HG03095 (cell line): Measurements from ENCODE around the gene SMPD1.

ENCODE experiments used
- ATAC-seq: cut with Tn5 transposase; IDR thresholded peaks from one replicate; pipeline ENCODE4 v1.9.1; 2021; ENCODE audit warnings: moderate library complexity; ENCODE audit not compliant: unreplicated experiment

SMPD1 gene

GRCh38 chr11:6389905-6390717, at the start of gene SMPD1:
Gene SMPD1, plus strand, starts transcription at chr11:6390474. Its CDS starts 125 bp downstream, at chr11:6390599.
- ATAC-seq, result peak; percentile 95

GRCh38 chr11:6345366-6345765, 44.9 kb upstream of the SMPD1 start:
- ATAC-seq, result no peak

- ATAC-seq, result no peak
Observed at GRCh38 chr11:6350043-6350442, 40.2 kb upstream of the SMPD1 start.

- ATAC-seq, result no peak
Observed at GRCh38 chr11:6350486-6350885, 39.8 kb upstream of the SMPD1 start.

DNA sequence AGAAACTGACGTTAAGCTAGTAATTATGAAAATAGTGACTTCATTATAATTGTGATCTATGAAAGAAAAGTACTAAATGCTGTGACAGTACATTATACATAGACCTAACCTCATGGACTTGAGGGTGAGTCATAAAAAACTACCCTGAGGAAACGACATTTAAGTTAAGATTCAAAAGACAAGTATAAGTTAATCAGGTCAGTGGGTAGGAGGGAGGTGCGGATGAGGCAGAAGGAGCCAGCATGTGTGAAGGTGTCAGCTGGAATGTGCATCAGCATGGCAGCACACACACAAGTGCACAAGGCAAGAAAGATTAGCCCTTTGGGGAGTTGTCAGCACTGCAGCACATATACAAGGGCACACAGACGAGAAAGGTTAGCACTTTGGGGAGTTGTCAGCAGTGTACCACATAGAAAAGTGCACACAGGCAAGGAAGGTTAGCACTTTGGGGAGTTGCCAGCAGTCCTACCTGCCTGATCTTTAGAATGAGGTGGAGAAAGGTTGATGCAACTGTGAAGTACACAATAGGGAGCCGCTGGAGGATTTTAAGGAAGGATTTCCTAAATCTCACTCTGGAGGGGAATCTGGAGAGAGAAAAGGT, 38.4 kb upstream of the SMPD1 start:
- ATAC-seq, result no peak

DNA sequence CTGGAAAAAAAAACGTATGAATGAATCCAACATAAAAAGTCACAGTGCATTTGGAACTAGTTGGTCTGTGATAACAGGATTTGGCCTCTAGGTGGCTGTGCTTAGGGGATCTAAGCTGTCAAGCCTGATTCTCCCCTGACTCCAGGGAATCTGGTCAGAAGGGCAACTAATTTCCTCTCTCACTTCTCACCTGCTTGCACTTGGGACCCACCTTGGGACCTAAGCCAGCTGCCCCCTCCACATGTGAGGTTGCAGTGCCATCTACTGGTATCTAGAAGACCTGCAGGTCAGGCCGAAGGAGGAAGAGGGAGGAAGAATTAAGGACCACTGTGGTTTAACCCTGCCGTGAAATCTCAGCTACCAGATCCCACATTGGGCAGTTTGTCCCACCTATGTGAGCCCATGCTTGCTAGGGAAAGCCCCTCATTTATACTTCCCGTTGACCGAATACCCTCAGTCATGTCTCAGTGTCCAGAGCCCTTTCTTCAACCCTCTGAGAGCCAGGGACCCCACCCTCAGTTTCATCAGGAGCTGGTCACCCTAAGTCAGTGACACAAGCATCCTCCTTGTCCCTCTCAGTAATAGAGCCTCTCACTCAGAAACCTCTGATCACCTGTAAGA, 36.8 kb upstream of the SMPD1 start:
- ATAC-seq, result peak; percentile 74

DNA sequence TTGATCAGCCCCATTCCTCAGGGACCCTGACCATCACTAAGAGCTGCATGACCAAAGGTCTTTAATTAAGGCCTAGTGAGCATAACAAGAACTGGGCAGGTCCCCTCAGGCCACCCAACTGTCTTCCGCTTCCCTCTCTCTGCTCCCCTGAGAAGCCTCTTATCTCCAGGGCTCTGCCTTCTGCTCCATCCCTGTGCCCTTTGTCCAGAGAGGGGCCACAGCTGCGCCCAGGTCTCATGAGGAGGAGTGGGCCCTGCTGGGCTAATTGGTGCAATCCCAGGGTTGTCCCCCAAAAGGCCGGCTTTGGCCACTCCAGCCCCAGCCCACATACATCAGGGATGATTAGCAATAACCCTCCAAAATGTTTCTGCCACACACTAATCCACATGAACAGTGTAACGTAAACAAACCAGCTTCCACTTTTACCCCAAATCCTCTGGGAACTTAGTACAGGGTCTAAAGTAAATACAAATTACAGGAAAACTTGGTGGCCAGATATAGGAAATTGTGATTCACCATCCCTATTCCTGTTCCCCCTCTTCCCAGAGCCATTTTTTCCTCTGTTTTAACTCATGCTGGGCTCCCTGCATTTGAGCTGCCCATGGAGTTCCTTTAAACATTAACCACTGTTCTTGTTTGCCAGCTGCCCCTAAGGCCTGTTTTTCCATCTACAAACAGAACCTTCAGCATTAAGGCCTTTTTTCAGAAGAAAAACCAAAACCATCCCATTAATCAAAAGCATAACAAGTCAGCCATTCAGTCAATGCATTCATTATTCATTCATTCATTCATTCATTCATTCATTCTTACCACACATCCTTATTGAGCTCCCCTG, 35.4 kb upstream of the SMPD1 start:
- ATAC-seq, result no peak

DNA sequence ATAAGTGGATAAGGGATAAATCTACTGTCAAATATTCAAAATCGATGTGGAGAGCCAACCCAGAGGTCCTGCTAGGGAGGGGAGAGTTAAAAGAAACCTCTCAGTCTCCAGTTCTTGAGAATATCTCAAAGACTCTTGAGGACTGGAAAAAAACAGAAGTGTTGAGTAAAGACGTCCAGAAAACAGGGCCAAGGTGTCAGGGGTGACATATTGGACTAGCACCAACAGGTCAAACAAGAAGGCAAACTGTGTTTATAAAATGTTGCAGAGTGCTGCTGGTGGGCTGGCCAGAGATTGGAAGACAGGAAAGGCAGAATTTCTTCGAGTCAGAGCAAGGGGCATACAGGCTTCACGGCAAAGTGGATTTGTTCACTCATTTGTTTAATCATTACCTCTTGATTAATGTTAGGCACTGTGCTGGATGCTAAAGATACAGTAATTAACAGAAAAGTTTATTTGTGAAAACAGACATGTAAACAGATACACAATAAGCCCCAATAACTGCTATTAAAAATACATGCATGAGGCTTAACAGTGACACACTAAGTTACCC, 33.7 kb upstream of the SMPD1 start:
- ATAC-seq, result no peak

- ATAC-seq, result no peak
Observed at GRCh38 chr11:6357222-6357621, 33.1 kb upstream of the SMPD1 start.

GRCh38 chr11:6360183-6360582, 30.1 kb upstream of the SMPD1 start:
- ATAC-seq, result no peak

- ATAC-seq, result no peak
Observed at GRCh38 chr11:6362185-6362872, 27.9 kb upstream of the SMPD1 start.

- peak; percentile 87 for ATAC-seq
Observed at GRCh38 chr11:6362873-6363678, 27.2 kb upstream of the SMPD1 start.

DNA sequence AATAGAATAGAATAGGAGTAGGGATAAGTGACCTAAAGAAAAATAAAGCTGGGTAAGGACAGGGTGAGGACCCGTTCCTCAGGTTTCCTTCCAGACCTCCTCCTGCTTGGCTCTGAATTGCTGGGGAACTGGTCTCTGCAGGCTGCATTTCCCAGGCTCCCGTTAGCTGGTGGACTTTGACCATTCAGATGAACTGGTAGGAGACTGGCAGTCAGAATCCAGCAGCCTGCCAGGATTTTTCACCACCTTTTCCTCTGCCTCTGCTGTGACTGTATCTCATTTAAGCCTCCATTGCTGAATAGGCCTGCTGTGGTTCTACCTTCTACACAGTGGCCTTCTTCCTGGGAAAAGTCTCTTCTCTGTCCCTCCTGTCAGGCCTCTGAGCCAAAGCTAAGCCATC, 24.6 kb upstream of the SMPD1 start:
- no peak for ATAC-seq

DNA sequence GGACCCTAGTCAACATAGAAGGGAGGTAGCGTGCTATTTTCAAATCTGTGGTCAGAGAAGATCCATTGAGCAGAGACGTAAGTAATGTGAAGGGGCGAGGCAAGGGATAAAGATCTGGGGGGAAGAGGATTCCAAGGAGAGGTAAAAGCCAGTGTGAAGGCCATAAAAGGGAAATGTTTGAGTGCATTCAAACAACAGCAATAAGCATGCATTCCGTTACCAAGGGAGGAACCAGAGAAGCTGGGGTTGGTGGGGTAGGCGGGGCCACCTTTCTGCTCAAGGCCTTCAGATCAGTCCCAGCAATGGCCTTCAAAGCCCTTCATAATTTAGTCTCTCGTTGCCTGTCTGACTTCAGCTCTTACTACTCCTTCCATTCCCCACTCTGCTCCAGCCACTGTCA, 18.4 kb upstream of the SMPD1 start:
- ATAC-seq, result no peak

- no peak for ATAC-seq
Observed at GRCh38 chr11:6377902-6378639, 12.2 kb upstream of the SMPD1 start.

DNA sequence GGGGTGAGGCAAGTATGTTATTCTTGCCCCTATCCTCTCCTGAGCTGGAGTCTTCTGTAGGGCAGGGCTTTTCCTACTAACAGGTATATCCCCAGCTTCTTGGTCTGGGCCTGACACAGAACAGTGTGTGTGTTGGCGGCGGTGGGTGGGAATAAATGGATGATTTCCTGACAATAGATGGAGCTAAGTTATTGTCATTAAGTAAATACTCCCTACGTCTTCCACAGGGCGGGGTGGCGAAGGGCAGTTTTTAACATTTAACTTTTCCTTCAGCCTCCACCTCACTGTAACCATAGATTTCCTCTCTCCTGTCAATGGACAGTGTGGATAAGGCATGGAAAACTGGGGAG, 11.7 kb upstream of the SMPD1 start:
- no peak for ATAC-seq

GRCh38 chr11:6385046-6385777, 5.1 kb upstream of the SMPD1 start:
- no peak for ATAC-seq
